ENCODE measurements around the gene FERMT1.
"Not testable (repeated sequence)": the region's sequence is repeated elsewhere in the genome, so short reads cannot be mapped to it uniquely, and the experiment has no call there.

The FERMT1 gene

DNA sequence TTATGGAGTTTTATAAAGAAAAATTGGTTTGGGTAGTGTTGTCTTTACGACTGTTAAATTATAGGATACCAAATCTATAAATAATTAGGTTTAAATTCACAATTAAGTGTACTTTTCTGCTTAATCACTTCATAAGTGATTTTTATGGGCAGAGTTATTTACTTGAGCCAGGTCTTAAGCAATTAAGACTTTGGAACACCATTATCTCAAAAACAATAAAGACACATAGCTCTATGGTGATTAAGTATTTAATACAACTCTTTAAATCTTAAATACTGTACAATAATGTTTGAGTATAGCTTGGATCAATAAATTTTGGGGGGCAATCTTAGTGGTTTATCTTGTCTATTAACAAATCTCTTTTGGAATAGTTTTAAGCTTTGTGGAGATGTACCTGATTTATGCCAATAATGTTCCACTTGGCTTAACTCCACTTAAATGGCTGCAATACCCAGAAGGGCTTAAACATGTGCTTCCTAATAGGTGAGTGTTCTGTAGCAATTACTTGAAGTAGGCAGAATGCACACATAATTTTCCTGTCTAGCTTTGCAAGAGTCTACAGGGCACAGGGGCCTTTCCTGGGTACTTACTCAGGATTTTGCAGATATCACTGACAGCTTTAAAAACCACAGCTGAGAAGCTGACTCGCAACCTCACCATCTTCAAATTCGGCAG is 7.5 kb downstream of the FERMT1 start:
- DNase-seq: no peak

DNA sequence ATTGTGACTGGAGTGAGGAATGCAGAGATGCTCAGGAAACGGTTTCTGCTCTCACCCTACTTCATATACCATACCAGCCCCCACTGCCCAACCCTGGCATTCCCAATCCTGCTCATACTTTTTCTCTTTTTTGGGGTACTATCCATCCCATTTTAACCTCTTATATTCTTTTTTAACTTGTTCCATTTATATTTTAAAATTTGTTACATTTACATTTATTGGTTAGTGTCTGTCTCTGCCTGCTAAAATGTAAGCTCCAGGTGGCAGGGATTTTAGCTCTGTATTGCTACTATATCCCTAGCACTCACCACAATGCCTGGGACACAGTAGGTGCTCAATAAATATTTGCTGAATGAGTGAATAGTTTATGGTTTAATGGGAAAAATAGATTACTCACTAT is 8.1 kb downstream of the FERMT1 start:
- DNase-seq: no peak

DNA sequence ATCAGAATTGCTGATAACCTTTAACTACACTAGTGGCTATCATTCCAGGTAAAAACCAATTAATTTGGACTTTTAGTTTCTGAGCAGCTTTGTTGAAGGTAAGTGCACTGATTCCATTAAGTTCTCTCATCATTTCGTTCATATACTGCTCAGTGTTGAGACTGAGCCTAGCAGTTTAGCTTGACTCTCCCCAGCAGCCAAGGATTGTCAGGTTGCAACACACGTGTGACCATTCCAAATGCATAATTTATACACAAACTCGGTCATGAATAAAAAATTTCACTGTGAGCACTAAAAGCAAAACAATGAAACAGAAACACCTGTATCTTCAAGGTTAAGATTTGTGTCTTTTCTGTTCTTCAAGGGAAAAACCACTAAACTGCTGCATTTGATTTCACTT is 8.9 kb downstream of the FERMT1 start:
- no peak for DNase-seq

DNA sequence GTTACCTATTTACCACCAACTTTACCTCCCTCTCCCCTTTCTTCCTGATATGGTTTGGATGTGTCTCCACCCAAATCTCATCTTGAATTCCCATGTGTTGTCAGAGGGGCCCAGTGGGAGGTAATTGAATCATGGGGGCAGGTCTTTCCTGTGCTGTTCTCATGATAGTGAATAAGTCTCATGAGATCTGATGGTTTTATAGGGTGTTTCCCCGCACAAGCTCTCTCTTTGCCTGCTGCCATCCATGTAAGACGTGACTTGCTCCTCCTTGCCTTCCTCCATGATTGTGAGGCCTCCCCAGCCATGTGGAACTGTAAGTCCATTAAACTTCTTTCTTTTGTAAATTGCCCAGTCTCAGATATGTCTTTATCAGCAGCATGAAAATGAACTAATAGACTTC is 9.9 kb downstream of the FERMT1 start:
- DNase-seq: not testable (repeated sequence)

DNA sequence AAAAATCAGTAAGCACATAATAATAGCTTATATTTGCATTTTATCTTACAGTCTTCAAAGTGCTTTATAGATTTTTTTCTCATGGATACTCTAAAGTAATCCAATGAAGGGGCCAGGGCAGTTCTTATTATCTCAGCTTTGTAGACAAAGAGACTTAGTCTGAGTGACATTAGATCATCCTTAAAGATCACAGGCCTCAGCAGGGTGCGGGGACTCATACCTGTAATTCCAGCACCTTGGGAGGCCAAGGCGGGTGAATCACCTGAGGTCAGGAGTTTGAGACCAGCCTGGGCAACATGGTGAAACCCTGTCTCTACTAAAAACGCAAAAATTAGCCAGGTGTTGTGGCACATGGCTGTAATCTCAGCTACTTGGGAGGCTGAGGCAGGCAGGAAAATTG is 14.5 kb downstream of the FERMT1 start:
- DNase-seq: no peak

DNA sequence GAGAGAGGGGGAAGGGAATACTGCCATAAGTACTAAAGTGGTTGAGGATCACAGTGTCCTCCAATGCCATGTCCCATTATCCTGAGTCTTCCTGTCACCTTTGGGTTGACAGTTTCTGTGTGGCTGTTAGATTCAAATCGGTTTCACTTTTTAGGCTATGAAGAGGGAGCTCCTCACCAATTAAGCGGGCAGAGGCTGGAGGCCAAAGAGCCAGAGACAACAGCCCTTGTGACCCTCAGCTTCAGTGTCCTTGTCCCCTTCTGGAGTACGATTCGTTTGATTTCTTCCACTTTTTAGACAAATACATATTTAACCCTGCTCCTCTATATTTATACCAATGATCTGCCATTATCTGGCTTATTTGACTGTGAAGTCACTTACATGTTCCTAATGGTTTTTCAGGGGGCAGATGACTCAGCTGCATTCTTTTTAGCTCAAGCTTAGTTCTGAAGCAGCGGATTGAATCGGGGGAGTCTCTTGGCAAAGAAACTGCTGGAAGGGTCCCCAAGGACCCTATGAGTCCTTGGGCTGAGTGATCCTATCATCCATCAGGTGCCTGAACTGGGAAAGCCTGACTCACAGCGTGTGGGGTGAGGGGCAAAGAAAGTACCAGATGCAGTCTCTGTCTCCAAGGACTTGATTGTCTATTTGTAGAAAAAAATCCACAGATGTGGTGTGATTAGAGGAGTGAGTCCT is 18.2 kb downstream of the FERMT1 start:
- DNase-seq: no peak

DNA sequence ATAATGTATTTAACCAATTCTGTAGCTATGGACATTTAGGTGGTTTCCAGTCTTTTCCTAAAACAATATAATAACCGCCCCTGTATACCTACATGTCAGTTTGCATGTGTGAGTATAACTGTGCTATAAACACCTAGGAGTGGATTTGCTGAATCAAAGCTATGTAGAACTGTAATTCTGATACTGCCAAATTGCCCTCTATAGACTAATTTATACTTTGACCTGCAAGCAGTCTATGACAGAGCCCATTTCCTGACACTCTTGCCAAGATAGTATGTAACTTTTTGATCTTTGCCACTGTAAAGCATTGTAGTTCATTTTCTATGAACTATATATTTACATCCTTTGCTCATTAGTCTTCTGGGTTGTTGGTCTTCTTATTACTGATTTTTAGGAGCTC is 19.5 kb downstream of the FERMT1 start:
- no peak for DNase-seq

DNA sequence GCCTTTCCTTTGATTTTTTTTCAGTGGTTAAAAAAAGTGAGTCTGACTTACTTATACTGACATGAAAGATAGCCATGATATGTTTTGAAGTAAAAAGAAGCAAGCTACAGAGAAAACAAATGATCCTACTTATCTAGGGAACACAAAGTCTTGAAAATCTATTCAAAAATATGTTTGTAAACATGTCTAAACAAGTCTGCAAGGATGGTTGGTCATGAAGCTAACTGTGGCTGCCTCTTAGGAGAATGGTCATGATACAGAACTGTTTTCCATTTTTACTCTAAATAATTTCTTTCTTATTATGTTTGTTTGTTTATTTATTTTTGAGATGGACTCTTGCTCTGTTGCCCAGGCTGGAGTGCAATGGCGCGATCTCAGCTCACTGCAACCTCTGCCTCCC is 21.5 kb downstream of the FERMT1 start:
- DNase-seq: no peak

DNA sequence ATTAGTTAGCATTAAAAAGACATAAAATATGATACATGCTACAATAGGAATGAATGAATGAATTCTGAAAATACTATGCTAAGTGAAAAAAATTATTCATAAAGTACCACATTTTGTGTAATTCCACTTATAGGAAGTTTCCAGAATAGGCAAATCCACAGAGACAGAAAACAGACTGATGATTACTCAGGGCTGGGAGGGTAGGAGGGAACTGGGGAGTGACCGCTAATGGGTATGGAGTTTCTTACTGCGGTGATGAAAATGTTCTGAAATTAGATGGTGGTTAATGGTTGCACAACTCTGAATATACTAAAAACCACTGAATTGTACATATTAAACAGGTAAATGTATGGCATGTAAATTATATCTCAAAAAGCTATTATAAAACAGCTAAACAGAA is 22.6 kb downstream of the FERMT1 start:
- DNase-seq: no peak

DNA sequence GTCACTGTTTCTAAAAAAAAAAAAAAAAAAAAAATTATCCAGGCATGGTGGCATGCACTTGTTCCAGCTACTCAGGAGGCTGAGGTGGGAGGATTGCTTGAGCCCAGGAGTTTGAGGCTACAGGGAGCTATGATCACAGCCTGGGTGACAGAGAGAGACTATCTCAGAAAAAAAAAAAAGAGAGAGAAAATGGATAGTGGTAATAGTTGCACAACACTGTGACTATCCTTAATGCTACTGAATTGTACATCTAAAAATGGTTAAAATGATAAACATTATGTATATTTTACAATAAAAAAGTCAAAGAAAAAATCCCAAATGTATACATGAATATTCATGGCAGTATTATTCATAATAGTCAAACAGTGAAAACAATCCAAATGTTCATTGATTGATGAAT is 23.0 kb downstream of the FERMT1 start:
- no peak for DNase-seq

DNA sequence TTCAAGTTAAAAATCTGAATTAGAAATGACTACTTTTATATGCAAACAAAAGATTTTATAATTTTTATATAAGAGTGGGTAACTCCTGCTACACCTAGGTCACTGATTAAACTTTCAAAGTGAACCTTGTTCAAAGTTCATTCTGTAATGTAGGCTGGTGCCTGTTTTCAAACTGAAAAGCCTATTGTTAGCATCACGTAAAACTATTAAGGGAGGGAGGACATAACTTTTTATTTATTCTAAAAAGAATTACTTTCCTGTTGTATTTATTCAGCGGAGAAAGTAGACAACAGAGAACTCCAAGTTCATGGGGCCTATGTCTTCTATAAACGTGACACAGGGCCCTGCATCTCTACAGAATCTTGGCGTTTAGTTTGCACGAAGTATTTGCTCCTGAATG is 27.4 kb downstream of the FERMT1 start:
- no peak for DNase-seq

DNA sequence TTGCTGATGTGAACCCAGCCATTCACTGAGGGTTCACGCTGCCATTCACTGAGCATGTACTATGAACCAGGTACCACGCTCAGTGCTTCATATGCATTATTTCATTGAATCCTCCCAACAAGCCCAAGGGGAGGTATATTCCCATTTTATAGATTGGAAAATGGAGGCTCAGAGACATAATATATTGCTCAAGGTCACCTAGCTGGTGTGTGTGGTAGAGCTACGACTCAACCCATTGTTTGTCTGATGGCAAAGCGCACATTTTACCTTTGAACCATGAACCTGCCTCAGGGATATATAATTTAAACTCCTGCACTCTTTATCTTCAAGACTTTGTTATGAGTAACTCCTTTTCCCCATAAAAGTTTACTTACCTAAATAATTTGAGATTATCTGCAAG is 28.3 kb downstream of the FERMT1 start:
- no peak for DNase-seq

DNA sequence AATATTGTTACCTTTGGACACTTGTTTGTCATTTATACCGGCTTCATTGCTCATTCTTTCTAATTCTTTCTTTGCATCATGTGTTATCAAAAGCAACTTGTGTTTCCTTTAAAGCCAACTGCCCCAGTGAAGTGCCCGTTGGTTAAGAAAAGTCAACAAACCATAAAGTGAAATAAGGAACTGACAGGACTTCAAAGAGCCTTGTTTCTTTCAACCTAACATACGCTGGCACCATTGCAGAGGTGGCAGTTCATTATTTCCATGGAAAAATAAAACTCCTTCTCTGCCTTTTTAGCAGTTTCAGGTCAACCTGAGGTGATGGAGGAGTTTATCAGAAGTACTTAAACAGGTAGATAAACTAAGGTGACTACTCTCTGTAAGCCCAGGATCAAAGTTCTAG is 28.8 kb downstream of the FERMT1 start:
- no peak for DNase-seq

DNA sequence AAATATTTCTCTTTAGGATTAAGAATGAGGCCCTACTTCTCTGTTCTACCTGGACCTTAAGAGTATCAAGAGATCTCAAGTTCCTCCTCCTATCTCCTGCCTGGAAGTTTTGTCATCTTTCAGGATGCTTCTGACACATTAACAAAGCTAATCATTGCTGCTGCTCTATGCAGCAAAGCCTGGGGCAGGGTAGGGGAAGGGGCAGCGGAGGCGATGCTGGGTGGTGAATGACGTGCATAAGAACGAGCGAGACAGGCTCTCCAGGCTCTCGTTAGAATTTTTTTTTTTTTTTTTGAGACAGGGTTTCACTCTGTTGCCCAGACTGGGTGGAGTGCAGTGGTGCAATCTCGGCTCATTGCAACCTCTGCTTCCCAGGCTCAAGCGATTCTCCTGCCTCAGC is 31.2 kb downstream of the FERMT1 start:
- no peak for DNase-seq

DNA sequence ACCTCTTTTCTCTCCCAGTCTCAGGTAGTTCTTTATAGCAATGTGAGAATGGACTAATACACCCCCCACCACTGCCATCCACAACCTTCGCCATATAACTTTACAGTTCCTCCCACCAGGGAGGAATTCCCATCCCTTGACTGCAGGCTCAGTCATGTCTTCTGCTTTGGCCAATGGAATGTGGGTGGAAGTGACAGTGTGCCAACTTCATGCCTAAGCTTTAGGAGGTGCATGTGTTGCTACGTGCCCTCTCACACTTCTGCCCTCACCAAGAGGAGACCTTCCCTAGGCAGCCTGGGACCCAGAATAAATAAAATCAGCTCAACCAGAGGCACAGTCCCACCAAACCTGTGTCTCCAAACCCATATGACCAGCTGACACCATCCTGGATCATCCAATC is 36.0 kb downstream of the FERMT1 start:
- no peak for DNase-seq

DNA sequence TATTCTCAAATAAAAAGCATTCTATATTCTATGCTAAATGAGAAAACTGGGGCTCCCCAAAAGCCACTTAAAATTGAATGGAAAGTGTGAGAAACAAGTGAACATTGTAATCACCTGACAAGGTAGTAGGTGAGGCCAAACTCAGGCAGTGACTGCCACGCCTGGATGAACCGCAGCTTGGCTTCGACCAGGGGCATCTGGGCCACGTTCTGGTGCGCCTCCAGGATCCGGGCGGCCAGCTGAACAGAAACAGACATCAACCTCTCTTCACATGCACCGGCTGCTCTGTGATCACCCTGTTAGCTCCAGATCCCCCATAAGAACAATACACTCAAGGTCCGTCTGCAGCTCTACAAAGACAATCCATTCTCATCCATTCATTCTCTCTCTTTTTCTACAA is 38.9 kb downstream of the FERMT1 start:
- no peak for DNase-seq

DNA sequence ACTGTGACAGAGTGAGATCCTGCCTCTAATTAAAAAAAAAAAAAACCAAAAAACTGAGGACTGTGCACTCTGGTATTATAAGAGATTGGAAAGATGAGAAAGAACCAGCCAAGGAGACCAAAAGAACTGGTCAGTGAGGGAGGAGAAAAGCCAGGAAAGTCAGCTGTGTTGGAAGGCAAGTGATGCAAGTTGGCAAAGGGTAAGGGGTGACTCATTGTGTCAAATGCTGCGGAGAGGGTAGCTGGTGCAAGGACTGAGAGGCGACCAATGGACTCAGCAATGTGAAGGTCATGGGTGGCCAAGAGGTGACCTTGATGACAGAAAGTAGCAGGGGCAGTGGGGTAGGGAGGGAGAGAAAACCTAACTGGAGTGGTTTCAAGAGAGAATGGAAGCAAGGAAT is 41.6 kb downstream of the FERMT1 start:
- no peak for DNase-seq

DNA sequence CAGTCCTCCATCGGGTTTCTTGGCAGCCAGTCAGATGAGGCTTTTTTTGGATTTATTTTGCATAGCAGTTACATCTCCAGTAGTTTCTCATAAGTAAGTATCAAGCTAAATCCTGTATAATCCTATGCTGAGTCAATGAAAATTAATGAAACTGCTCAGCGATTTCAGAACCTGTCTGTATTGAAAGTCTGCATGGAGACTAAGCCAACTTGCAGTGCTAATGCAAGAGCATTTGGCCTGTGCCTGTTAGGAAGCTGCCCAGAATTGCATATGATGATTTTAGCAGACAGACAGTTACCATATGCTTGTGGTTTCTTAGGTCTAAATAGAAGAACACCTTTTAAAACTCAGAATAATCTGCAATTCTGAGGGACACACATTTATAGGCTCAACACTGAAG is 43.8 kb downstream of the FERMT1 start:
- DNase-seq: no peak

DNA sequence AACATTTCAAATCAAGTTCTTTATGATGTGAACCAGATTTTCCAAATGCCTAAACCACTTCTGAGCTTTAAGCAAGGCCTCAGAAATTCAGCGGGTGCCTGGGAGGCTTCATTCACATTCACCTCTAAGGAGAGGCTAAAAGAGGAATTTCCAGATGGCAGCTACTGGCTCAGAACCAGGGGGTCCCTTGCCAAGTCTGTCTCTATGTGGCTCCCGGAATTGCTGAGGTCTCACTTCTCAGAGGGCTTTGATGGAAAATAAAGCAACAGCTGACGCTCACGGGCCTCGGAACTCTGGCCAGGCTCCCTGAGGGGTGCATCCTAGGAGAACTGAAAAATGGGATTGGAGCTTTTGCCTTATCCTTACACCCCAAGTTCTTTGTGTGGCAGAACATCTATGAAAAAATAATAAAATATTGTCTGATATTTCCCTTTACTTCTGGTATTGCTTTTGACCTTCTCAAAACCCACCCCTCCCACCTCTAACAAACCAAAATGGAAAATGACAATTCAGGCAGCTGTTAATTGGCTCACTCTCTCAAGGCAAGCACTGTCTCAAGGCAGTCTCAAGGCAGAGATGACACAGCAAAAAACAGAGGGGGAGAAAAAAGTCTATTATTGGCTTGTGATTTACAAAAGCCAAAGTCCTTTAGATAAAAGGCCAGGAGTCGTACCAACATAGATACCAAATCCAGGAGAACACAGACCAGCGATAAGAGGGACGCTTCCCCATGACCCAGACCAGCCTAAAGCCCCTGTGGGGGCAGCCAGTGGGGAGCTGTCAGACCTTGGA is 47.2 kb downstream of the FERMT1 start:
- DNase-seq: no peak

DNA sequence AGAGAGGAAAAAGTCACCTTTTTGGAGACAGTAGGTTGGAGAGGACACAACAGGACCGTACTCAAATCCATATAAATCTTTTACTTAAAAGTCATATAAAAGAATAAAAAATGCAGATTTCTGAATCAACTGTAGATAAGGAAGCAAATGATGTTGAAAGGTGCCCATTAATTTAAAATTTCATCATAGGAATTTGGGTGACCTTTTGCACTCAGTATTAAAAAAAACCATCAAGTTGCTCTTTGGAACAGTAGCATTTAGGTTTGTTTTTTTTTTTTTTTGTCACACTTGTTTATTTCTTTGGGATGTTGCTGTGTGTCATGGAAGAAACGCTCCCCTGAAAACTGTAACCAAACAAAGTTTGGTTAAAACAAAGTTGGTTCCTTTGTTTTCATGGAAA is 48.0 kb downstream of the FERMT1 start:
- DNase-seq: no peak

DNA sequence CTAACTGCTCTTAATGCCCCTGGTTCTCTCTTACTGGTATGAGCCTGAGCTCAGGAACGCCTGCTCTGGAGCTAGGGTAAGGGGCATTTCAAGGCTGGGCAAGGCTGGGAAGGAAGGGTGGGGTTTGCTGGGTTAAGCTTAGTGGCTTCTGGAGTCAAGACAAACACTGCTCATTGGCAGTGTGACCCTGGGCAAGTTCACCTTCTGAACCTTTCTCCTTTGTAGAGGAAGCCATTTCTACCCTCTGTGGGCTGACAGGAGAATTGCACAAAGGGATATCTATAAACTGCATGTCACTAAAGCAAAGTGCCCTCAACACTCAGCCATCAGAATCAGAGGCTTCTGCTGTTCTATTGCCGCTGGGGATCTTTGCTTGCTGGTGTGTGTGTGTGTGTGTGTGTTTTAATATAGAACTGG is 48.7 kb downstream of the FERMT1 start:
- peak; percentile 58 for DNase-seq

DNA sequence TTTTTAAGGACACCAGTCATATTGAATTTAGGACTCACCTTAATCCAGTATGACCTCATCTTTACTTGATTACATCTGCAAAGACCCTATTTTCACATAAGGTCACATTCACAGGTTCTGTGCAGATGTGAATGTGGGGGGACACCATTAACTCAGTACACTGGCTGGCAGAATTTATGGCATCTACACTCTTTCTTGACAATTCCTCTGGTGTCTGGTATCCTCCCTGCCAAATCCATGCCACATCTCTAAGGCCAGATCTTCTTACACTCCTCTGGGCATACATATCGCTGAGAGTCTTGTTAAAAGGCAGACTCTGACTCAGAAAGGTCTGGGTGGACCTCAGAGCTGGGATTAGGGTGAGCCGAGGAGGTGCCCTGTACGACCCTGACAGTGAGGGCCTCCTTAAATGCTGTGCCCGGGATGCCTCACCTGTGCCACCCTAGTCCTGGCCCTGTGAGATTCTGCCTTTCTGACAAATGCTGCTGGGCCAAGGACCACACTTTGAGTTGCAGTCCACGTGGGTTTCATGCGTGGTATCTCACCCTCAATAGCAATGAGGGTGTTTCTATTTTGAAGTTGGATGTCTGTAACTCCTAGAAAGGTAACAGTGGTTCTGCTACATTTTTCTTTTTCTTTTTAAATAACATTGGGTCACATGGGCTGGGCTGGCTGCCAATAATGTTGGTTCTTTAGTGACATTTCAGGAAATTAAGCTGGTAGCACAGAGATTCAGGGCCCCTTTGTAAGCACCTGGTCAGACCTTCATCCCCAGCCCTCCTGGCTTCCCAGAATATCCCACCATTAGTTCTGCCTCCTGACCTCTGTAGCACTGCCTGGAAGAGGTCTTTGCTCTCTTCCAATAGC is 51.8 kb downstream of the FERMT1 start:
- no peak for DNase-seq

DNA sequence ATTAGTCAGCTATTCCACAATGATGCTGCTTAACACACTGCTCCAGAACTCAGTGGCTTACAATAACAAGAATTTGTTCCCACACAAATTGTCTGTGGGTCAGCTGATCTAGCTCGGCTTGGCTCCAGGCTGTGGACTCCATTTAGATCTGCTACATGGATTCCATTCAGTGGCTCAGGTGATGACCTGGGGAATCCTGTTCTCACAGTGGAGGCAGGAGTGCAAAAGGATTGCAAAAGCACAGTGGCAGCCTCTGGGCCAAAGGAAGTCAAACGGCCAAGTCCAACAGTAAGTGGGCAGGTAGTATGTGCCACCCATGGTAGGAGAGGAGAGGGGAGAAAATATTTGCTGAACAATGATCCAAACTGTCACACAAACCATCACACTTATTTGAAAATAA is 53.2 kb downstream of the FERMT1 start:
- no peak for DNase-seq

Data from NCI-H748 treated with DMSO at 0.1 percent for 48 hours (cell line).